HepG2 (cell line): ENCODE results near the gene NCR3LG1. TPM values are rescaled to one million over a fixed set of nuclear protein-coding genes. Genes with fewer than 3 reads are reported as not detected.
A peak's percentile ranks its signal among the peaks of the same experiment; 100 is the strongest.

ENCODE experiments used
- ATAC-seq: fragments of 200-7000 bp; cut with Tn5 transposase; 3 replicates; pipeline ENCODE4 v1.9.1; 2020; ENCODE audit warnings: mild to moderate bottlenecking, moderate library complexity
- BruUV-seq: library from RNA; stranded (reverse); fragments of 400-500 nt; replicated peaks from 2 replicates; lab custom pipeline; 2021; lab: Mats Ljungman, UMichigan
- CTCF ChIA-PET: fragments of 300-600 bp; formaldehyde crosslinking; extraction: SDS; loops from one replicate; lab custom pipeline; 2021; ENCODE audit warnings: low total read pairs, inconsistent platforms, low intra/inter-chr PET ratio; lab: Yijun Ruan, JAX
- POLR2A ChIA-PET: fragments of 350-600 bp; sonication (Branson Sonifier 250); formaldehyde crosslinking; loops from one replicate; lab custom pipeline; 2020; ENCODE audit warnings: antibody characterized with exemption, inconsistent platforms; lab: Yijun Ruan, JAX
- DNase-seq: peaks from one replicate; pipeline ENCODE4 v3.0.0-alpha.2; 2015; ENCODE audit warnings: low spot score
- FAIRE-seq: peaks from 3 replicates; lab custom pipeline; 2011; peaks lifted over from hg19 to GRCh38; lab: Jason Lieb, UNC
- H2AFZ ChIP-seq: one replicate; pipeline ENCODE4 v1.6.1; 2011; ENCODE audit warnings: low read length, inconsistent platforms
- H3K27ac ChIP-seq: fragments of 300-600 bp; 3 replicates; pipeline ENCODE4 v1.8.0; 2011; ENCODE audit warnings: mixed run types, mild to moderate bottlenecking, mixed read lengths, low read length, inconsistent platforms; ENCODE audit not compliant: insufficient read depth; ENCODE audit errors: extremely low read length
- H3K27me3 ChIP-seq, 2 experiments: fragments of 200-600 bp in 1 of 2; 2 replicates in 1 of 2; 3 replicates in 1 of 2; pipeline versions ENCODE4 v1.6.0 to v1.8.0; 2011; ENCODE audit warnings: low read length in 2 of 2, mild to moderate bottlenecking in 2 of 2, moderate library complexity in 2 of 2, inconsistent platforms in 1 of 2; ENCODE audit not compliant: insufficient read depth in 2 of 2, control insufficient read depth in 1 of 2
- H3K36me3 ChIP-seq, 2 experiments: fragments of 200-600 bp in 1 of 2; replicated peaks in 1 of 2; 2 replicates in 1 of 2; 3 replicates in 1 of 2; pipeline versions ENCODE4 v1.5.1 to v1.8.0; 2011; ENCODE audit warnings: low read length in 2 of 2, inconsistent platforms in 1 of 2; ENCODE audit not compliant: insufficient read depth in 2 of 2, control insufficient read depth in 1 of 2
- H3K4me1 ChIP-seq: 2 replicates; pipeline ENCODE4 v1.5.1; 2012; ENCODE audit warnings: low read length, inconsistent platforms; ENCODE audit not compliant: insufficient read depth
- H3K4me2 ChIP-seq: 2 replicates; pipeline ENCODE4 v1.6.0; 2011; ENCODE audit warnings: low read depth, low read length, inconsistent platforms
- H3K4me3 ChIP-seq, 3 experiments: fragments of 200-600 bp in 1 of 3; sonication (generic), shearing (Covaris generic) in 1 of 3; replicated peaks in 1 of 3; 2 replicates each; pipeline ENCODE4 v1.5.1; 2011 to 2016; ENCODE audit warnings: low read length in 3 of 3, inconsistent platforms in 2 of 3, low read depth in 2 of 3, mild to moderate bottlenecking in 2 of 3, control low read depth in 1 of 3, mixed read lengths in 1 of 3; ENCODE audit not compliant: insufficient read depth in 1 of 3
- H3K79me2 ChIP-seq: one replicate; pipeline ENCODE4 v1.6.1; 2011; ENCODE audit warnings: low read length, inconsistent platforms; ENCODE audit not compliant: insufficient read depth
- H3K9ac ChIP-seq: 2 replicates; pipeline ENCODE4 v1.6.0; 2011; ENCODE audit warnings: mild to moderate bottlenecking, low read depth, low read length, inconsistent platforms; ENCODE audit not compliant: insufficient read depth
- H3K9me3 ChIP-seq: 2 replicates; pipeline ENCODE4 v1.5.1; 2012; ENCODE audit warnings: mild to moderate bottlenecking, low read length
- H4K20me1 ChIP-seq: 2 replicates; pipeline ENCODE4 v1.6.0; 2011; ENCODE audit warnings: inconsistent platforms, mild to moderate bottlenecking, low read length, moderate library complexity; ENCODE audit not compliant: insufficient read depth
- ADNP ChIP-seq: sonication (generic); formaldehyde crosslinking; IDR thresholded peaks from 2 replicates; pipeline ENCODE4 v1.4.0; 2020; ENCODE audit warnings: missing genetic modification reagents
- CEBPG ChIP-seq: IDR thresholded peaks from 2 replicates; pipeline ENCODE4 v1.6.1; 2016
- HNRNPL ChIP-seq: fragments of 200-400 bp; formaldehyde crosslinking; IDR thresholded peaks from 2 replicates; pipeline ENCODE4 v1.6.1; 2017; ENCODE audit warnings: mild to moderate bottlenecking, low read depth, low read length
- KLF16 ChIP-seq, 2 experiments: sonication (generic) in 1 of 2; formaldehyde crosslinking in 1 of 2; IDR thresholded peaks; 2 replicates each; pipeline versions ENCODE4 v1.6.1 to v1.8.0; 2016 to 2023; ENCODE audit warnings: missing genetic modification reagents in 2 of 2, missing compliant biosample characterization in 1 of 2
- LCORL ChIP-seq, 2 experiments: fragments of 450-650 bp in 1 of 2; sonication (generic) in 1 of 2; formaldehyde crosslinking in 1 of 2; IDR thresholded peaks; 2 replicates each; pipeline versions ENCODE4 v1.5.0 to v1.6.1; 2017 to 2020; ENCODE audit warnings: antibody characterized with exemption in 1 of 2, missing genetic modification reagents in 1 of 2
- MTA3 ChIP-seq: sonication (generic); formaldehyde crosslinking; IDR thresholded peaks from 2 replicates; pipeline ENCODE4 v1.4.0; 2020; ENCODE audit warnings: missing genetic modification reagents
- PREB ChIP-seq: sonication (generic); formaldehyde crosslinking; IDR thresholded peaks from 2 replicates; pipeline ENCODE4 v1.4.0; 2020; ENCODE audit warnings: missing genetic modification reagents
- RNF2 ChIP-seq: fragments of 450-650 bp; conservative IDR thresholded peaks from 2 replicates; pipeline ENCODE4 v1.6.1; 2016; ENCODE audit warnings: low read depth
- RXRA ChIP-seq: sonication (generic); formaldehyde crosslinking; IDR thresholded peaks from 2 replicates; pipeline ENCODE4 v1.5.1; 2020; ENCODE audit warnings: missing genetic modification reagents
- SP4 ChIP-seq: sonication (generic); formaldehyde crosslinking; IDR thresholded peaks from 2 replicates; pipeline ENCODE4 v1.8.1; 2023; ENCODE audit warnings: mild to moderate bottlenecking, missing genetic modification reagents
- STAG1 ChIP-seq: sonication (generic); formaldehyde crosslinking; IDR thresholded peaks from 2 replicates; pipeline ENCODE4 v1.4.0; 2020; ENCODE audit warnings: missing genetic modification reagents
- TEAD3 ChIP-seq: optimal IDR thresholded peaks from 2 replicates; pipeline ENCODE3; 2016; ENCODE audit warnings: borderline replicate concordance
- ZNF317 ChIP-seq: sonication (generic); formaldehyde crosslinking; IDR thresholded peaks from 2 replicates; pipeline ENCODE4 v1.5.0; 2020; ENCODE audit warnings: mild to moderate bottlenecking, missing genetic modification reagents
- ZNF362 ChIP-seq: sonication (generic); formaldehyde crosslinking; IDR thresholded peaks from 2 replicates; pipeline ENCODE4 v1.4.0; 2020; ENCODE audit warnings: missing genetic modification reagents, mild to moderate bottlenecking, borderline replicate concordance
- ZNF644 ChIP-seq: IDR thresholded peaks from 2 replicates; pipeline ENCODE4 v1.6.1; 2016; ENCODE audit warnings: low read depth
- ZNF724P ChIP-seq: sonication (generic); formaldehyde crosslinking; IDR thresholded peaks from 2 replicates; pipeline ENCODE4 v1.8.0; 2022; ENCODE audit warnings: missing genetic modification reagents, borderline replicate concordance
- WGBS: methylation state at CpG from one replicate; pipeline ENCODE4 v1.1.6; 2017; ENCODE audit warnings: low lambda C conversion rate; 5-methylcytosine and 5-hydroxymethylcytosine counted together
- in situ Hi-C: cut with HindIII; loops from 2 replicates; pipeline ENCODE4 v1.10.0; 2017; ENCODE audit warnings: low pct_unique_long_range_greater_than_20kb; ENCODE audit not compliant: extremely low pct_ligation_motif_present
- intact Hi-C: fragments of 100-400 bp; cut with micrococcal nuclease; formaldehyde crosslinking; loops from one replicate; pipeline ENCODE4 v1.10.0; 2022; ENCODE audit not compliant: unreplicated experiment
- polyA plus RNA-seq, 8 experiments: library from polyadenylated mRNA; depleted of rRNA in 3 of 8; stranded (reverse) in 7 of 8; unstranded in 1 of 8; fragments of >200 nt; fragmentation: Illumina TruSeq in 4 of 8; extraction: Trizol in 4 of 8; gene quantifications; 2 replicates each; pipeline versions ENCODE4 v1.2.1 to v1.2.3, GENCODE V29; 2011 to 2016; ENCODE audit warnings: low read depth in 4 of 8, missing spikeins in 1 of 8, mixed read lengths in 1 of 8; ENCODE audit not compliant: insufficient read depth in 1 of 8
- total RNA-seq, 5 experiments: library from RNA; depleted of rRNA; stranded (reverse); fragments of >200 nt; fragmentation: Illumina TruSeq; extraction: Trizol; gene quantifications; 2 replicates each; pipeline ENCODE4 v1.2.3, GENCODE V29; 2016; ENCODE audit warnings: low read depth in 1 of 5

NCR3LG1 gene
- total and polyA plus RNA-seq, 2 of the 13 experiments (the other 11 are each of a cell fraction or from before 2014, with no cell fraction given): 16.1 to 25.1 TPM

GRCh38 chr11:17385926-17386325, 34.3 kb downstream of the NCR3LG1 start:
- TF ChIP-seq ADNP (CRISPR knock-in tag) (no peak), SP4 (CRISPR knock-in tag) (0 out of 2 replicates have a peak, but pooled peaks have one; percentile 26), LCORL (IDR thresholded peaks at IDR 0.05) (no peak), LCORL (CRISPR knock-in tag; IDR thresholded peaks at IDR 0.05) (no peak), CEBPG (CRISPR knock-in tag) (no peak), ZNF644 (CRISPR knock-in tag) (no peak)
- H3K9ac ChIP-seq: no peak overlapping the region
- no peaks in the 10 kb centered on the region for H3K9me3 ChIP-seq
- 0 out of 2 replicates have a peak, but pooled peaks cover 5% of the 10 kb centered on the region for H3K4me1 ChIP-seq
- H3K27me3 ChIP-seq: peaks cover 0 to 4% of the 10 kb centered on the region in 2 experiments; a peak in 1 of 5 replicates
- no peaks in the 10 kb centered on the region for H3K79me2 ChIP-seq
- WGBS: 10% methylated on average over 4 of the region's 6 CpGs
- no peak overlapping the region for H3K4me3 ChIP-seq
- in situ Hi-C loops (no loop called here), intact Hi-C loops (loop anchor here (1.0 kb wide), 2 partner anchors 87 to 142 kb away; no protein-coding TSS in a partner anchor)
- ChIA-PET POLR2A (no interaction called here), CTCF (interaction anchor here (1.3 to 3.2 kb wide), 4 partner anchors 86 to 142 kb away, joined by 7 to 30 read pairs (median 12); no protein-coding TSS in a partner anchor)
- H2AFZ ChIP-seq: no peak overlapping the region
- FAIRE-seq: no peak
- DNase-seq: no peak
- H3K4me2 ChIP-seq: no peak overlapping the region
- no peaks in the 10 kb centered on the region; a peak in 1 of 5 replicates for H3K36me3 ChIP-seq
- H4K20me1 ChIP-seq: no peaks in the 10 kb centered on the region
- BruUV-seq: no TSS peak
- H3K27ac ChIP-seq: no peak overlapping the region
- ATAC-seq: peak; percentile 4

GRCh38 chr11:17386331-17387084, 34.9 kb downstream of the NCR3LG1 start:
- Histone ChIP-seq H3K4me3 (no peak overlapping the region), H3K4me1 (0 out of 2 replicates have a peak, but pooled peaks cover 5% of the 10 kb centered on the region), H3K79me2 (no peaks in the 10 kb centered on the region), H3K27ac (no peak overlapping the region), H3K27me3 (peaks cover 0 to 9% of the 10 kb centered on the region in 2 experiments; a peak in 1 of 5 replicates), H3K36me3 (no peaks in the 10 kb centered on the region), H3K9me3 (no peaks in the 10 kb centered on the region), H4K20me1 (no peaks in the 10 kb centered on the region), H3K4me2 (0 out of 2 replicates have a peak overlapping the region, but pooled peaks have one; percentile 16), H3K9ac (no peak overlapping the region), H2AFZ (no peak overlapping the region)
- WGBS: 0% methylated on average over 4 of the region's 23 CpGs
- no TSS peak for BruUV-seq
- peak; percentile 81 for ATAC-seq
- intact Hi-C loops (loop anchor here (1.0 kb wide), 2 partner anchors 87 to 142 kb away; no protein-coding TSS in a partner anchor), in situ Hi-C loops (no loop called here)
- ChIA-PET CTCF (interaction anchor here (1.3 to 3.2 kb wide), 3 partner anchors 85 to 142 kb away, joined by 7 to 30 read pairs (median 11); no protein-coding TSS in a partner anchor), POLR2A (no interaction called here)
- FAIRE-seq: peak; percentile 74
- peak; percentile 43 for DNase-seq
- TF ChIP-seq KLF16 (CRISPR knock-in tag; IDR thresholded peaks at IDR 0.05) (no peak), RXRA (CRISPR knock-in tag) (0 out of 2 replicates have a peak, but pooled peaks have one; percentile 34), PREB (no peak), RNF2 (no peak), HNRNPL (0 out of 2 replicates have a peak, but pooled peaks have one; percentile 23), MTA3 (CRISPR knock-in tag) (no peak), ZNF317 (no peak), ZNF724P (CRISPR knock-in tag) (no peak), TEAD3 (CRISPR knock-in tag) (peak; percentile 62), STAG1 (peak; percentile 72), ZNF362 (peak; percentile 42; the same call in 1 of the 2 replicates)
